CD4-positive, alpha-beta memory T cell (primary cell): ENCODE results near the gene BIRC3. TPM values are rescaled to one million over a fixed set of nuclear protein-coding genes. Genes with fewer than 3 reads are reported as not detected.

ENCODE experiments used
- CTCF ChIA-PET: fragments of 350-600 bp; sonication (Branson Sonifier 250); formaldehyde crosslinking; loops from one replicate; lab custom pipeline; 2021; ENCODE audit warnings: inconsistent platforms; ENCODE audit not compliant: partially characterized antibody; lab: Charles Lee
- POLR2A ChIA-PET: fragments of 350-600 bp; sonication (Branson Sonifier 250); formaldehyde crosslinking; loops from one replicate; lab custom pipeline; 2021; ENCODE audit not compliant: partially characterized antibody; lab: Charles Lee
- DNase-seq, 5 donors: peaks; one replicate each; pipeline versions ENCODE4 v3.0.0 to v3.0.0-alpha.2; 2020 to 2022; ENCODE audit warnings: mixed read lengths in 1 of 5
- H3K27ac ChIP-seq: one replicate; pipeline ENCODE4 v1.7.0; 2013; ENCODE audit warnings: low read depth, low read length
- H3K27me3 ChIP-seq: 2 replicates; pipeline ENCODE4 v1.7.0; 2013; ENCODE audit warnings: mild to moderate bottlenecking, low read length, moderate library complexity; ENCODE audit not compliant: insufficient read depth
- H3K36me3 ChIP-seq: 2 replicates; pipeline ENCODE4 v1.7.0; 2013; ENCODE audit warnings: mild to moderate bottlenecking, low read length, moderate library complexity; ENCODE audit not compliant: insufficient read depth
- H3K4me1 ChIP-seq: 2 replicates; pipeline ENCODE4 v1.7.0; 2013; ENCODE audit warnings: mild to moderate bottlenecking, low read length, moderate library complexity; ENCODE audit not compliant: insufficient read depth
- H3K4me3 ChIP-seq, 2 donors: one replicate each; pipeline ENCODE4 v1.7.0; 2013; ENCODE audit warnings: low read length in 2 of 2, mild to moderate bottlenecking in 1 of 2
- H3K9me3 ChIP-seq, 2 donors: one replicate each; pipeline ENCODE4 v1.7.0; 2013; ENCODE audit warnings: low read length in 2 of 2, control low read depth in 1 of 2; ENCODE audit not compliant: control insufficient read depth in 1 of 2
- H3K27ac Mint-ChIP-seq, 7 donors: one replicate each; pipeline ENCODE4 v1.8.0; 2020 to 2021; ENCODE audit warnings: mixed read lengths in 7 of 7, mild to moderate bottlenecking in 6 of 7, inconsistent platforms in 3 of 7, moderate library complexity in 3 of 7
- H3K27me3 Mint-ChIP-seq, 2 donors: one replicate each; pipeline ENCODE4 v1.8.0; 2020 to 2021; ENCODE audit warnings: mixed read lengths in 2 of 2
- H3K36me3 Mint-ChIP-seq, 2 donors: one replicate each; pipeline ENCODE4 v1.8.0; 2020 to 2021; ENCODE audit warnings: mixed read lengths in 2 of 2, inconsistent platforms in 1 of 2, mild to moderate bottlenecking in 1 of 2
- H3K4me1 Mint-ChIP-seq, 4 donors: one replicate each; pipeline ENCODE4 v1.8.0; 2020 to 2021; ENCODE audit warnings: mixed read lengths in 4 of 4, mild to moderate bottlenecking in 1 of 4
- H3K4me3 Mint-ChIP-seq, 8 donors: one replicate each; pipeline ENCODE4 v1.8.0; 2020 to 2021; ENCODE audit warnings: mixed read lengths in 8 of 8, mild to moderate bottlenecking in 7 of 8, moderate library complexity in 6 of 8, inconsistent platforms in 3 of 8
- H3K9me3 Mint-ChIP-seq, 8 donors: one replicate each; pipeline ENCODE4 v1.8.0; 2020 to 2021; ENCODE audit warnings: mixed read lengths in 8 of 8, mild to moderate bottlenecking in 5 of 8, inconsistent platforms in 3 of 8, moderate library complexity in 1 of 8
- intact Hi-C: fragments of 100-400 bp; cut with micrococcal nuclease; formaldehyde crosslinking; loops from one replicate; pipeline ENCODE4 v1.15.1; 2023
- polyA plus RNA-seq, 2 donors: library from polyadenylated mRNA; unstranded; fragments of 300-500 nt; fragmentation: Illumina TruSeq; gene quantifications; one replicate each; pipeline ENCODE4 v1.2.3, GENCODE V29; 2021
- total RNA-seq, 2 experiments: library from RNA; stranded (reverse); gene quantifications; one replicate each; pipeline ENCODE4 v1.2.3, GENCODE V29; 2021

BIRC3 gene
- total and polyA plus RNA-seq, 4 experiments from 2014 or later: 82.5 to 198 (median 142) TPM

- CTCF ChIA-PET: interaction anchor here (1.1 to 7.2 kb wide), 4 partner anchors 10 to 114 kb away, joined by 3 to 76 read pairs (median 4); no protein-coding TSS in a partner anchor
- Mint-ChIP-seq H3K4me1 (peaks cover 7 to 13% (median 10%) of the 10 kb centered on the region in 4 donors), H3K9me3 (no peaks in the 10 kb centered on the region), H3K27ac (peak overlapping the region in 3 of 7 donors; percentile 1 to 71 (median 44)), H3K4me3 (no peak overlapping the region), H3K27me3 (no peaks in the 10 kb centered on the region), H3K36me3 (peaks cover 58 to 73% of the 10 kb centered on the region in 2 donors)
- no peaks in the 10 kb centered on the region for H3K27me3 ChIP-seq
- peaks cover 16% of the 10 kb centered on the region for H3K36me3 ChIP-seq
- no peak overlapping the region for H3K4me3 ChIP-seq
- POLR2A ChIA-PET: no interaction called here
- no peaks in the 10 kb centered on the region for H3K9me3 ChIP-seq
- H3K27ac ChIP-seq: no peak overlapping the region
- intact Hi-C loops: no loop called here
- DNase-seq: no peak
- H3K4me1 ChIP-seq: no peaks in the 10 kb centered on the region
Measured at GRCh38 chr11:102382384-102382783, 65.1 kb downstream of the BIRC3 start.

- no peaks in the 10 kb centered on the region for H3K4me1 ChIP-seq
- H3K27ac Mint-ChIP-seq: peak overlapping the region in 1 of 7 donors; percentile 76
- peaks cover 52 to 62% of the 10 kb centered on the region in 2 donors for H3K36me3 Mint-ChIP-seq
- H3K4me3 Mint-ChIP-seq: no peak overlapping the region
- POLR2A ChIA-PET: no interaction called here
- H3K9me3 ChIP-seq: no peaks in the 10 kb centered on the region
- CTCF ChIA-PET: interaction anchor here (0.9 to 7.2 kb wide), 4 partner anchors 8 to 112 kb away, joined by 3 to 76 read pairs (median 4); no protein-coding TSS in a partner anchor
- H3K9me3 Mint-ChIP-seq: no peaks in the 10 kb centered on the region
- DNase-seq: no peak
- H3K27ac ChIP-seq: no peak overlapping the region
- H3K27me3 ChIP-seq: no peaks in the 10 kb centered on the region
- intact Hi-C loops: no loop called here
- no peak overlapping the region for H3K4me3 ChIP-seq
- no peaks in the 10 kb centered on the region for H3K27me3 Mint-ChIP-seq
- H3K4me1 Mint-ChIP-seq: peaks cover 7 to 15% (median 11%) of the 10 kb centered on the region in 4 donors
- peaks cover 9% of the 10 kb centered on the region for H3K36me3 ChIP-seq
Measured at GRCh38 chr11:102383839-102384238, 66.6 kb downstream of the BIRC3 start.

- H3K27ac Mint-ChIP-seq: peak overlapping the region in 2 of 7 donors; percentile 31 to 65
- H3K9me3 Mint-ChIP-seq: peaks cover 0 to 1% (median 0%) of the 10 kb centered on the region in 8 donors
- H3K36me3 Mint-ChIP-seq: peaks cover 53 to 62% of the 10 kb centered on the region in 2 donors
- ChIA-PET POLR2A (no interaction called here), CTCF (interaction anchor here (0.9 to 7.2 kb wide), 4 partner anchors 8 to 112 kb away, joined by 3 to 76 read pairs (median 4); no protein-coding TSS in a partner anchor)
- no peak overlapping the region for H3K27ac ChIP-seq
- peaks cover 9% of the 10 kb centered on the region for H3K36me3 ChIP-seq
- no peak overlapping the region for H3K4me3 Mint-ChIP-seq
- H3K27me3 ChIP-seq: no peaks in the 10 kb centered on the region
- no peaks in the 10 kb centered on the region for H3K27me3 Mint-ChIP-seq
- intact Hi-C loops: no loop called here
- H3K4me1 ChIP-seq: no peaks in the 10 kb centered on the region
- H3K4me1 Mint-ChIP-seq: peaks cover 7 to 15% (median 11%) of the 10 kb centered on the region in 4 donors
- DNase-seq: no peak
- H3K9me3 ChIP-seq: no peaks in the 10 kb centered on the region
- H3K4me3 ChIP-seq: no peak overlapping the region
Measured at GRCh38 chr11:102384419-102385079, 67.3 kb downstream of the BIRC3 start.

GRCh38 chr11:102385085-102386007, 68.1 kb downstream of the BIRC3 start:
- Mint-ChIP-seq H3K4me3 (no peak overlapping the region), H3K9me3 (peaks cover 0 to 1% (median 0%) of the 10 kb centered on the region in 8 donors), H3K27me3 (no peaks in the 10 kb centered on the region), H3K27ac (peak overlapping the region in 3 of 7 donors; percentile 17 to 65 (median 31)), H3K36me3 (peaks cover 48 to 57% of the 10 kb centered on the region in 2 donors), H3K4me1 (peaks cover 8 to 17% (median 12%) of the 10 kb centered on the region in 4 donors)
- H3K36me3 ChIP-seq: peaks cover 4% of the 10 kb centered on the region
- H3K4me1 ChIP-seq: peaks cover 1% of the 10 kb centered on the region
- ChIA-PET CTCF (interaction anchor here (1.0 to 7.2 kb wide), 4 partner anchors 7 to 111 kb away, joined by 3 to 76 read pairs (median 4); no protein-coding TSS in a partner anchor), POLR2A (interaction anchor here (1.0 kb wide), 1 partner anchor 10 kb away, joined by 4 read pairs; no protein-coding TSS in a partner anchor)
- H3K27me3 ChIP-seq: no peaks in the 10 kb centered on the region
- H3K27ac ChIP-seq: no peak overlapping the region
- no peaks in the 10 kb centered on the region for H3K9me3 ChIP-seq
- no peak for DNase-seq
- intact Hi-C loops: no loop called here
- H3K4me3 ChIP-seq: no peak overlapping the region

- H3K36me3 Mint-ChIP-seq: peaks cover 42 to 56% of the 10 kb centered on the region in 2 donors
- no peak for DNase-seq
- H3K27me3 Mint-ChIP-seq: no peaks in the 10 kb centered on the region
- H3K4me3 Mint-ChIP-seq: no peak overlapping the region
- Histone ChIP-seq H3K4me1 (peaks cover 10% of the 10 kb centered on the region), H3K36me3 (peaks cover 4% of the 10 kb centered on the region), H3K27ac (no peak overlapping the region), H3K4me3 (no peak overlapping the region), H3K9me3 (no peaks in the 10 kb centered on the region), H3K27me3 (no peaks in the 10 kb centered on the region)
- CTCF ChIA-PET: interaction anchor here (1.0 kb wide), 2 partner anchors 19 to 109 kb away, joined by 3 read pairs; no protein-coding TSS in a partner anchor
- intact Hi-C loops: no loop called here
- POLR2A ChIA-PET: interaction anchor here (1.0 kb wide), 1 partner anchor 11 kb away, joined by 4 read pairs; no protein-coding TSS in a partner anchor
- peaks cover 13 to 22% (median 17%) of the 10 kb centered on the region in 4 donors for H3K4me1 Mint-ChIP-seq
- peak overlapping the region in 5 of 7 donors; percentile 13 to 69 (median 29) for H3K27ac Mint-ChIP-seq
- peaks cover 0 to 1% (median 0%) of the 10 kb centered on the region in 8 donors for H3K9me3 Mint-ChIP-seq
Measured at GRCh38 chr11:102386136-102386734, 69.0 kb downstream of the BIRC3 start.

GRCh38 chr11:102387043-102387781, 69.9 kb downstream of the BIRC3 start:
- intact Hi-C loops: no loop called here
- H3K27ac Mint-ChIP-seq: peak overlapping the region in 1 of 7 donors; percentile 47
- POLR2A ChIA-PET: interaction anchor here (0.5 kb wide), 1 partner anchor 10 kb away, joined by 3 read pairs; no protein-coding TSS in a partner anchor

More at GRCh38 chr11:102387043-102387781, 69.9 kb downstream of the BIRC3 start:
- DNase-seq: no peak
- Histone ChIP-seq H3K4me1 (peaks cover 10% of the 10 kb centered on the region), H3K27me3 (no peaks in the 10 kb centered on the region), H3K36me3 (peaks cover 4% of the 10 kb centered on the region), H3K4me3 (no peak overlapping the region), H3K9me3 (no peaks in the 10 kb centered on the region), H3K27ac (no peak overlapping the region)
- Mint-ChIP-seq H3K36me3 (peaks cover 37 to 49% of the 10 kb centered on the region in 2 donors), H3K27me3 (no peaks in the 10 kb centered on the region), H3K9me3 (peaks cover 0 to 1% (median 0%) of the 10 kb centered on the region in 8 donors), H3K4me1 (peaks cover 13 to 21% (median 17%) of the 10 kb centered on the region in 4 donors), H3K4me3 (no peak overlapping the region)
- CTCF ChIA-PET: interaction anchor here (1.0 kb wide), 2 partner anchors 20 to 109 kb away, joined by 3 read pairs; no protein-coding TSS in a partner anchor
